ENCODE results near the gene TMOD2.
A peak's percentile ranks its signal among the peaks of the same experiment; 100 is the strongest.

TMOD2 gene

GRCh38 chr15:51735228-51736010, 16.0 kb upstream of the TMOD2 start:
- no peak for DNase-seq (ENCODE audit: low read depth in 3 of 3)

GRCh38 chr15:51736069-51736468, 15.3 kb upstream of the TMOD2 start:
- DNase-seq (ENCODE audit: low read depth in 3 of 3) = peak in 1 of 3 experiments; percentile 17

GRCh38 chr15:51736751-51737521, 14.5 kb upstream of the TMOD2 start:
- peak in 2 of 3 experiments; percentile 41 to 55 for DNase-seq (ENCODE audit: low read depth in 3 of 3)

- peak in 2 of 3 experiments; percentile 41 to 70 for DNase-seq (ENCODE audit: low read depth in 3 of 3)
Observed at GRCh38 chr15:51737522-51738305, 13.7 kb upstream of the TMOD2 start, which contains the start of gene LYSMD2. LYSMD2 (minus strand) TSS chr15:51737655; CDS start chr15:51737622, 33 bp downstream.

- no peak for DNase-seq (ENCODE audit: low read depth in 3 of 3)
Observed at GRCh38 chr15:51738553-51738952, 12.8 kb upstream of the TMOD2 start.

- DNase-seq (ENCODE audit: low read depth in 3 of 3) = no peak
Observed at GRCh38 chr15:51739061-51739712, 12.2 kb upstream of the TMOD2 start.

- no peak for DNase-seq (ENCODE audit: low read depth in 3 of 3)
Observed at GRCh38 chr15:51749307-51749706, 2.1 kb upstream of the TMOD2 start.

GRCh38 chr15:51750186-51750585, 1.2 kb upstream of the TMOD2 start:
- DNase-seq (ENCODE audit: low read depth in 3 of 3) = no peak

GRCh38 chr15:51751697-51752683, 593 bp downstream of the TMOD2 start:
- peak in 1 of 3 experiments; percentile 18 for DNase-seq (ENCODE audit: low read depth in 3 of 3)

- DNase-seq (ENCODE audit: low read depth in 3 of 3) = no peak
Observed at GRCh38 chr15:51752888-51753287, 1.5 kb downstream of the TMOD2 start.

GRCh38 chr15:51754267-51754666, 2.9 kb downstream of the TMOD2 start:
- DNase-seq (ENCODE audit: low read depth in 3 of 3) = no peak

- DNase-seq (ENCODE audit: low read depth in 3 of 3) = no peak
Observed at GRCh38 chr15:51755790-51756189, 4.4 kb downstream of the TMOD2 start.

GRCh38 chr15:51756482-51756881, 5.1 kb downstream of the TMOD2 start:
- DNase-seq (ENCODE audit: low read depth in 3 of 3) = no peak

- no peak for DNase-seq (ENCODE audit: low read depth in 3 of 3)
Observed at GRCh38 chr15:51757450-51757849, 6.1 kb downstream of the TMOD2 start.

GRCh38 chr15:51758645-51759044, 7.2 kb downstream of the TMOD2 start:
- DNase-seq (ENCODE audit: low read depth in 3 of 3) = no peak

GRCh38 chr15:51759557-51760070, 8.2 kb downstream of the TMOD2 start:
- no peak for DNase-seq (ENCODE audit: low read depth in 3 of 3)

- no peak for DNase-seq (ENCODE audit: low read depth in 3 of 3)
Observed at GRCh38 chr15:51760805-51761204, 9.4 kb downstream of the TMOD2 start.

GRCh38 chr15:51765751-51766150, 14.4 kb downstream of the TMOD2 start:
- no peak for DNase-seq (ENCODE audit: low read depth in 3 of 3)

GRCh38 chr15:51766341-51766740, 14.9 kb downstream of the TMOD2 start:
- DNase-seq (ENCODE audit: low read depth in 3 of 3) = no peak

- no peak for DNase-seq (ENCODE audit: low read depth in 3 of 3)
Observed at GRCh38 chr15:51768018-51768417, 16.6 kb downstream of the TMOD2 start.
